Gastroesophageal sphincter (tissue), 2 donors: ENCODE results near the gene CD72.

ENCODE experiments used
- EP300 ChIP-seq: sonication (generic); formaldehyde crosslinking; IDR thresholded peaks from one replicate; pipeline ENCODE4 v1.6.1; 2017; ENCODE audit warnings: antibody characterized with exemption, mild to moderate bottlenecking
- POLR2A ChIP-seq, 2 donors: fragments of 450-650 bp; IDR thresholded peaks; one replicate each; pipeline ENCODE4 v1.6.1; 2017; ENCODE audit warnings: antibody characterized with exemption in 2 of 2, mild to moderate bottlenecking in 2 of 2, moderate library complexity in 1 of 2

DNA sequence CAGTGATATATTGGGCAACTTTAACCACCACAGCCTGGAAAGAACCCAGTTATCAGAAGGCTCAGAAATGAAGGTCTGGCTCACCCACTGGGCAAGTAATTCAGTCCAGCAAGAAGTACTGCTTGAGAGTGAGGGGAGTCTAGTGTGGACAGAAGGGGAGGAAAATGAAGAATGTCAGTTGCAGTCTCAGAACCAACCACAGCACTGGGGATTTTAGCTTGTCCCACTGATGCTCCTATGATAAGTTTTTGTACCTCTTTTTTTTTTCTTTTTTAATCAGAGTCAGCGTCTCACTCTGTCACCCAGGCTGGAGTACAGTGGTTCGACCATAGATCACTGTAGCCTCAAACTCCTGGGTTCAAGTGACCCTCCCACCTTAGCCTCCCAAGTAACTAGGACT is 9.4 kb upstream of the CD72 start:
- no peak for TF ChIP-seq EP300
- TF ChIP-seq POLR2A (IDR thresholded peaks at IDR 0.05) = no peak
